Nucleus accumbens (tissue), 56 donors: ENCODE results near the gene ITGB8.

Experiments
- DNase-seq, 56 donors: peaks; one replicate each; lab custom pipeline; 2025; lab: John Stamatoyannopoulos, UW

The ITGB8 gene

DNA sequence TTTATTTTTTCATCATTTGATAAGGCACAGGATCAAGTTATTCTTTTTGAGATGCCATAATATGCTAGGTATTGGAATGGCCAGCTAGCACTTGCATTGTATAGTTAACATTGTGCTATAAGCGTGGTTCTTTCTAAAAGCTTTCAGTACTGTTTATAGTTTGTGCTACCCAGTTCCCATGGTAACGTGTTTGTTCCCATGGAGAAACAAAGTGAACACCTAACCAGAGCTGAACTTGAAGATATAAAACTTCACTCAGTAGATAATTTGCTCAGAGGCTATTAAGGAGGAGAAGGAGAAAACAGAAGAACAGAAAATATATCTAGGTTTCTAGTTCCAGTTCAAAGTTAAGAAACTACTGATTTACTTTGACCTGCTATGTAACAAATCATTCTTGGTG is 23.6 kb upstream of the ITGB8 start:
- no peak for DNase-seq

DNA sequence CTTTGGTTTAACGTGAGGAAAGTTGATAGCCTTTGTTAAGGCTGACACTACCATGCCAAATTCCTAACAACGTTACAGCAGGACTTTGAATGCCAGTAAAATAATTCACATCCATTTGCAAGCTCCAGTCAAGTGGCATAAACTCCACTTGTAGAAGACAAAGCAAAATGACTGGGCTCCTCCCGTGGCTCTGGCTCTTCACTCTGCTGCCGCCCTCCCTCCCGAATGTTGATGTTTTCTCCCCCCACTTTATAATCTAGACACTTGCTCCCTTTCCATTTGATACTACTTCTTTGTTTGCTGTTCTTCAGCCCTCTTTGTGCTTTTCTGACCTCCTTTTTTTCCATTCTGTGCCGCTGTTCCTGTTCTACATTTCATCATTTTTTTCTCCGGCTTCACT is 22.8 kb upstream of the ITGB8 start:
- peak in 17 of 56 donors; percentile 1 to 32 (median 6) for DNase-seq

DNA sequence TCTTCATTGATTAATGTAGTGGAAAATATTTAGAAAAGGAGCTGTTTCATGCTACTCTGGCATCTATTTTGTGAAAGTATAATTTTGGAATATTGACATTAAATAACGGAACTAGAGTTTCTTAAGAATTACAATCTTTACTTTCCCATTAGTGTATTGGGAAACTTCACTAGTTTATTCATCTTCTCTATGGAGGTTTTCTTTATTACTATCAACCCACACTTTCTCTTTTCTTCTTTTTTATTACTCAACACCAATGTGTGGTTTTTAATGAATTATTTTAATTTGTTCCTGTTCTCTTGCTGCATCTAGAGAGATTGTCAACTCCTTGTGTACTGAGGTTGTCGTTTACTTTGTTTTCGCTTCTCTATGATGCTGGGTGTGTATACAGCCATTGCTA is 20.4 kb upstream of the ITGB8 start:
- no peak for DNase-seq

- DNase-seq = no peak
Measured at GRCh38 chr7:20310963-20311742, 19.5 kb upstream of the ITGB8 start.

DNA sequence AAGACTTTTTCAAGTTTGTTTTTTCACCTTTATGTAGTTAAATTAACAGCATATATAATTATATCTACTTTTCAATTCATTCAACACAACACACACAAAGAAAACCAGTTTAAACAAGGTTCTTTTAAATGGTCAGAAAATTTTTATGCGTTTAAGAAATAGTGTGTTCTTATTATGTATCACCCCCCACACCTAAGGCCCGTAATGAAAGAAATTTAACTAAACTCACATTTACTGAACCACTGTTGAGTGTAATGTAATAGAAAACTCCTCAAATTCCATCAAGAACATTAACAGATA is 19.0 kb upstream of the ITGB8 start:
- no peak for DNase-seq

DNA sequence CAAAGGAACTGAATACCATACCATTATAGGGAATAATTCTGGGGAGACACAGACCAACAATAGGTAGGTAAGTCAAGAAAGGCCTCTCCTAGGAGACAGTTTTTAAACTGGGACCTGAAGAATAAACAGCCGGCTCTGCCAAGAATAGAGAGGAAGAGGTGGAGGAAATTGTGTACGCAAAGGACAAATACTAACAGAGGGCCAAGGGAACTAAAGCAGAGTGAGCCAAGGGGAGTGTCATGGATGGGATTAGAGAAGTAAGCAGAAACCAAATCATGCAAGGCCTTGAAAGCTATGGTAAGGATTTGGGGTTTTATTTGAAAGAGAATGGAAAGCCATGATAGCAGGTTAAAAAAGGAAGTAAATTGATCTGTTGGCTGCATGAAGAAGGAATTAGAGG is 18.1 kb upstream of the ITGB8 start:
- no peak for DNase-seq

DNA sequence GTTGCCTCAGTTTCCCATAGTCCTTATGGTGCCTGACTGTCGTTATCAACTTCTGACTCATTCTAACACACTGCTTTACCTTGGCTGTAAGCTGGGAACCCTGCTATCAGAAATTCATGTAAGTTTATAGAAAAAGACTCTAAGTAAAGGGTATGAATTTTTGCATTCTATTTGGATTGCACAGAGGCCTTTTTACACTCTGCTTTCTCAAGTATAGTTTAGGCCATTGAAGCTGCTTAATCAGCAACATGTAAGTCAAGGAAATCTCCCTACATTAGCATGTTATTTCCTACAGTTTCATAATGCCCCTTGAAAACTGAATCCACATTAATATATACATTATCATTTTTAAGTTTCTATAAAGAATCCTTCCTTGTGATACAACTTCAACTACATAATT is 17.1 kb upstream of the ITGB8 start:
- DNase-seq = no peak

DNA sequence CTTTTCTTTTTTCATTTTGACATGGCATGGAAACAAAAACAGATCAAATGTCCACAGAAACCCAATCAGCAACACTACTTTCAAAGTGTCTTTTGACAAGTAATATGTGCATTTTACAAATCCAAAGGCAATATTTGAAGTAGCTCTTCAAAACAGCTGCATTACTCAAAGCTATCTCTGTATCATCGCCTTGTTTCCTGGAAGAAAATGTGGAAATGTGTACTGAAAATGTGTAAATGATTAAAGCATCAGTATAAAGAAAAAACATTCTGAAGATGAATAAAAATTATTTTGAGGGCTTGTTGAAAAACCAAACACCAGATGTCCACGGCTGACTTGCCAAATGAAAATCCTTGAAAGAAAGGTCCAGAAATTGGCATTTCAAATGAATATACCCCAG is 16.5 kb upstream of the ITGB8 start:
- DNase-seq = no peak

DNA sequence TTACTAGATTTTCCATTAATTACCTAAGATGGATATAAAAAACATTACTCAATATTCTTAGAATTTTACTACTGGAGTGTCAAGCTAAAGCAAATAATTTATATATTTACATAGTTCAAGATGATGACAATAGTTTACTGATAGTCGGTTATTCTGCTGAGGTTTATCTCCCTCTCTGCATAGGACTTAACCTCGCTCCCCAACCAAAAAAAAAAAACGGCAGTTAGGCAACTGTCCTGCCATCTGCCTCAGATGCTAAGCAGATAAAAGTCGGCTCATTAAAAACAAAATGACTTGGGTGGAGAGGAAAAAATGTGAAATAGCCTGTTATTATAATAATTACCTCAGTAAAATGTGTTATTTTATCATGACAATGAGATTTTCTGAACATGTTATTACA is 14.0 kb upstream of the ITGB8 start:
- no peak for DNase-seq

- no peak for DNase-seq
Measured at GRCh38 chr7:20317413-20317812, 13.3 kb upstream of the ITGB8 start.

DNA sequence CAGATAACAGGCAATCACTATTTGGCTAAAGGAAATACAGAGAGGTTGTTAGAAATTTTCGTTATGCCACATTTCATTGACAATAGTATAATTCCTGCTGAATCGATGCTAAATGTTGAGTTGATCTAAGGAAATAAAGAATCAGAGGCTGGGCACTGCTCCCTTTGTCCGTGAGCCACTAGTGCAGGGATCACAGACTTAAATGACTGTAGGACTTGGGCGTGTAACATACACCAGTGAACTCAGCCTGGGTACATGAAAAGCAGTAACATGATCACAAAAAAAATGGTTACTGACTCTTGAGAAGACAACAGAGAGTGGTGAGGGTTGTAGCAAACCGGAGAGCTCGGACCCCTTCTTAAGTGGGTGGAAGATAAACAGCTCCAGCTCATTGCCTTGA is 11.8 kb upstream of the ITGB8 start:
- no peak for DNase-seq

DNA sequence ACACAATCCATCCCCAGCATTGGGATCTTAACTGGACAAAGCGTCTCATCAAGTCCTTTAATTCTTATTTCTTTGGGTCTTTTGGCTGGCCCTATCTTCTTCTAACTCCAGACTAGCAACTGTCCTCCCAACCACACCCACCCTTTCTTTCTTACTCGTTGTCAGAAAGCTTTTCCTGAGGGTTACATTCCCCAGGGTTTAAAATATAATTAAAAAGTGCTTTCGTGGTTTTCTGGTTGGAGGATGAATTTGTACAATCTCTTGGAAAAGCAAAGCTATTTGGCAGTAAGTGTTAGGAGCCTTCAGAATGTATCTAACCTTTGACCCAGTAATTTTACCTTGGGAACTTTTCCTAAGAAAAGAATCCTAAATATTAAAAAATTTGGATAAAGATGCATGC is 10.4 kb upstream of the ITGB8 start:
- DNase-seq = no peak

GRCh38 chr7:20320786-20321185 is 9.9 kb upstream of the ITGB8 start:
- no peak for DNase-seq

GRCh38 chr7:20323595-20323994 is 7.1 kb upstream of the ITGB8 start:
- no peak for DNase-seq

DNA sequence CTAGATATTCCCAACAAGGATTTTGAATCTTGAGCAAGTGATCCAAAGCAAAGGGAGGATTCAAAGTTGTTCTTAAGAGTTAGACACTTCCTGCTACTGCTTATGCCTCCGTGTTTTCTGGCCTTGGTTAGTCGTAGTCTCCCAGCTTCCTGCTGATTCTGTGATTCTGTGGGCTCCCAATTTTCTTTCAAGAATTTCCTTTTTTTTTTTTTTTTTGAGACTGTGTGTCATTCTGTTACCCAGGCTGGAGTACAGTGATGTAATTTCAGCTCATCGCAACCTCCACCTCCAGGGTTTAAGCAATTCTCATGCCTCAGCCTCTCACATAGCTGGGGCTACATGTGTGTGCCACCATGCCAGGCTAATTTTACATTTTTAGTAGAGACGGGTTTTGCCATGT is 4.4 kb upstream of the ITGB8 start:
- no peak for DNase-seq

DNA sequence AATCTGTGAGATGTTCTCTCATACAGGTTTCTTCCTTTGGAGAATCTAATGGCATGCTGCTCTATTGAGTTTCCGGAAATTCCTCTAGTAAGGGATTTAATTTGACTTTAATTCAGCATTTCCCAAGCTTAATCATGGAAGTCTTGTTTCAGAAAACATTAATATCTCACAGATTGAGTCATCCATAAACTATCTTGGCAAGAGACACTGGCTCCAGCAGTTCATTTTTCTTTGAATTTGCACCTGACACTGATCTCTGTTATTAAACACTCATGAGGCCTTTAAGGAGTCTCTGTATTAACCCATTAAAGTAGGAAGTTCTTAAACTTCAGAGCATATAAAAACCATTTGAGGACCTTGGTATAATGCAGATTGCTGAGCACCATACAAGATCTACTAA is 3.6 kb upstream of the ITGB8 start:
- DNase-seq = no peak

GRCh38 chr7:20328027-20328426 is 2.7 kb upstream of the ITGB8 start:
- DNase-seq = no peak

- no peak for DNase-seq
Measured at GRCh38 chr7:20328692-20329091, 2.0 kb upstream of the ITGB8 start.

GRCh38 chr7:20329389-20330238 is 1.1 kb upstream of the ITGB8 start:
- peak in 49 of 56 donors; percentile 11 to 90 (median 72) for DNase-seq

GRCh38 chr7:20330928-20331909 is 519 bp downstream of the ITGB8 start:
- peak; percentile 22 to 95 (median 84) for DNase-seq
